HepG2 (cell line): Measurements from ENCODE around the gene SLU7. TPM values are rescaled to one million over a fixed set of nuclear protein-coding genes. Genes with fewer than 3 reads are reported as not detected.

Experiments
- ATAC-seq: fragments of 200-7000 bp; cut with Tn5 transposase; 3 replicates; pipeline ENCODE4 v1.9.1; 2020; ENCODE audit warnings: mild to moderate bottlenecking, moderate library complexity
- BruUV-seq: library from RNA; stranded (reverse); fragments of 400-500 nt; replicated peaks from 2 replicates; lab custom pipeline; 2021; lab: Mats Ljungman, UMichigan
- CTCF ChIA-PET: fragments of 300-600 bp; formaldehyde crosslinking; extraction: SDS; loops from one replicate; lab custom pipeline; 2021; ENCODE audit warnings: low total read pairs, inconsistent platforms, low intra/inter-chr PET ratio; lab: Yijun Ruan, JAX
- POLR2A ChIA-PET: fragments of 350-600 bp; sonication (Branson Sonifier 250); formaldehyde crosslinking; loops from one replicate; lab custom pipeline; 2020; ENCODE audit warnings: antibody characterized with exemption, inconsistent platforms; lab: Yijun Ruan, JAX
- DNase-seq: peaks from one replicate; pipeline ENCODE4 v3.0.0-alpha.2; 2015; ENCODE audit warnings: low spot score
- FAIRE-seq: peaks from 3 replicates; lab custom pipeline; 2011; peaks lifted over from hg19 to GRCh38; lab: Jason Lieb, UNC
- H2AFZ ChIP-seq: one replicate; pipeline ENCODE4 v1.6.1; 2011; ENCODE audit warnings: low read length, inconsistent platforms
- H3K27ac ChIP-seq: fragments of 300-600 bp; 3 replicates; pipeline ENCODE4 v1.8.0; 2011; ENCODE audit warnings: mixed run types, mild to moderate bottlenecking, mixed read lengths, low read length, inconsistent platforms; ENCODE audit not compliant: insufficient read depth; ENCODE audit errors: extremely low read length
- H3K27me3 ChIP-seq, 2 experiments: fragments of 200-600 bp in 1 of 2; 2 replicates in 1 of 2; 3 replicates in 1 of 2; pipeline versions ENCODE4 v1.6.0 to v1.8.0; 2011; ENCODE audit warnings: low read length in 2 of 2, mild to moderate bottlenecking in 2 of 2, moderate library complexity in 2 of 2, inconsistent platforms in 1 of 2; ENCODE audit not compliant: insufficient read depth in 2 of 2, control insufficient read depth in 1 of 2
- H3K36me3 ChIP-seq, 2 experiments: fragments of 200-600 bp in 1 of 2; replicated peaks in 1 of 2; 2 replicates in 1 of 2; 3 replicates in 1 of 2; pipeline versions ENCODE4 v1.5.1 to v1.8.0; 2011; ENCODE audit warnings: low read length in 2 of 2, inconsistent platforms in 1 of 2; ENCODE audit not compliant: insufficient read depth in 2 of 2, control insufficient read depth in 1 of 2
- H3K4me1 ChIP-seq: 2 replicates; pipeline ENCODE4 v1.5.1; 2012; ENCODE audit warnings: low read length, inconsistent platforms; ENCODE audit not compliant: insufficient read depth
- H3K4me2 ChIP-seq: 2 replicates; pipeline ENCODE4 v1.6.0; 2011; ENCODE audit warnings: low read depth, low read length, inconsistent platforms
- H3K4me3 ChIP-seq, 3 experiments: fragments of 200-600 bp in 1 of 3; sonication (generic), shearing (Covaris generic) in 1 of 3; replicated peaks in 1 of 3; 2 replicates each; pipeline ENCODE4 v1.5.1; 2011 to 2016; ENCODE audit warnings: low read length in 3 of 3, inconsistent platforms in 2 of 3, low read depth in 2 of 3, mild to moderate bottlenecking in 2 of 3, control low read depth in 1 of 3, mixed read lengths in 1 of 3; ENCODE audit not compliant: insufficient read depth in 1 of 3
- H3K79me2 ChIP-seq: one replicate; pipeline ENCODE4 v1.6.1; 2011; ENCODE audit warnings: low read length, inconsistent platforms; ENCODE audit not compliant: insufficient read depth
- H3K9ac ChIP-seq: 2 replicates; pipeline ENCODE4 v1.6.0; 2011; ENCODE audit warnings: mild to moderate bottlenecking, low read depth, low read length, inconsistent platforms; ENCODE audit not compliant: insufficient read depth
- H3K9me3 ChIP-seq: 2 replicates; pipeline ENCODE4 v1.5.1; 2012; ENCODE audit warnings: mild to moderate bottlenecking, low read length
- H4K20me1 ChIP-seq: 2 replicates; pipeline ENCODE4 v1.6.0; 2011; ENCODE audit warnings: inconsistent platforms, mild to moderate bottlenecking, low read length, moderate library complexity; ENCODE audit not compliant: insufficient read depth
- NCOA5 ChIP-seq: sonication (generic); formaldehyde crosslinking; IDR thresholded peaks from 2 replicates; pipeline ENCODE4 v1.4.0; 2020; ENCODE audit warnings: missing genetic modification reagents
- WGBS: methylation state at CpG from one replicate; pipeline ENCODE4 v1.1.6; 2017; ENCODE audit warnings: low lambda C conversion rate; 5-methylcytosine and 5-hydroxymethylcytosine counted together
- in situ Hi-C: cut with HindIII; loops from 2 replicates; pipeline ENCODE4 v1.10.0; 2017; ENCODE audit warnings: low pct_unique_long_range_greater_than_20kb; ENCODE audit not compliant: extremely low pct_ligation_motif_present
- intact Hi-C: fragments of 100-400 bp; cut with micrococcal nuclease; formaldehyde crosslinking; loops from one replicate; pipeline ENCODE4 v1.10.0; 2022; ENCODE audit not compliant: unreplicated experiment
- polyA plus RNA-seq, 8 experiments: library from polyadenylated mRNA; depleted of rRNA in 3 of 8; stranded (reverse) in 7 of 8; unstranded in 1 of 8; fragments of >200 nt; fragmentation: Illumina TruSeq in 4 of 8; extraction: Trizol in 4 of 8; gene quantifications; 2 replicates each; pipeline versions ENCODE4 v1.2.1 to v1.2.3, GENCODE V29; 2011 to 2016; ENCODE audit warnings: low read depth in 4 of 8, missing spikeins in 1 of 8, mixed read lengths in 1 of 8; ENCODE audit not compliant: insufficient read depth in 1 of 8
- total RNA-seq, 5 experiments: library from RNA; depleted of rRNA; stranded (reverse); fragments of >200 nt; fragmentation: Illumina TruSeq; extraction: Trizol; gene quantifications; 2 replicates each; pipeline ENCODE4 v1.2.3, GENCODE V29; 2016; ENCODE audit warnings: low read depth in 1 of 5
- TF ChIP-seq, protein P1 (sequence below): sonication (generic); formaldehyde crosslinking; IDR thresholded peaks from 2 replicates; pipeline ENCODE4 v1.4.0; 2020; ENCODE audit warnings: mild to moderate bottlenecking, missing genetic modification reagents
- TF ChIP-seq, protein P2 (sequence below): sonication (generic); formaldehyde crosslinking; IDR thresholded peaks from 2 replicates; pipeline ENCODE4 v1.4.0; 2020; ENCODE audit warnings: mild to moderate bottlenecking, missing genetic modification reagents

Gene SLU7
- total and polyA plus RNA-seq, 2 of the 13 experiments (the other 11 are each of a cell fraction or from before 2014, with no cell fraction given), result 24.0 to 39.2 TPM

DNA sequence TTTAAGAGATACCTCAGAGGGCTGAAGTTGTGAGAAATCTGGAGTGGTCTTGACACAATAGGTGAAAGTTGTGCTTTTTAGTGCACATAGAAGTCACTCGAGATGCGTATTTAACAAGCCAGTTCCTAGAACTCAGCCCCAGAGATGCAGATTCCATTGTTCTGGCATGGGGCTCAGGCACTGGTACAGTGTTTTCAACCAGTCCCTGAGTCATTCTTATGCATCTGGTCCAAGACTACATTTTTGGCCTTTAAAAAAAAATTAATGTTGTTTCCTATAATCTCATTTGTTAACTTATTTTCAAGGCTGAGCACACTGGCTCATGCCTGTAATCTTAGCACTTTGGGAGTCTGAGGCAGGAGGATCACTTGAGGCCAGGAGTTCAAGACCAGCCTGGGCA is 32.4 kb upstream of the SLU7 start (continued):
- TF ChIP-seq, protein P1, sequence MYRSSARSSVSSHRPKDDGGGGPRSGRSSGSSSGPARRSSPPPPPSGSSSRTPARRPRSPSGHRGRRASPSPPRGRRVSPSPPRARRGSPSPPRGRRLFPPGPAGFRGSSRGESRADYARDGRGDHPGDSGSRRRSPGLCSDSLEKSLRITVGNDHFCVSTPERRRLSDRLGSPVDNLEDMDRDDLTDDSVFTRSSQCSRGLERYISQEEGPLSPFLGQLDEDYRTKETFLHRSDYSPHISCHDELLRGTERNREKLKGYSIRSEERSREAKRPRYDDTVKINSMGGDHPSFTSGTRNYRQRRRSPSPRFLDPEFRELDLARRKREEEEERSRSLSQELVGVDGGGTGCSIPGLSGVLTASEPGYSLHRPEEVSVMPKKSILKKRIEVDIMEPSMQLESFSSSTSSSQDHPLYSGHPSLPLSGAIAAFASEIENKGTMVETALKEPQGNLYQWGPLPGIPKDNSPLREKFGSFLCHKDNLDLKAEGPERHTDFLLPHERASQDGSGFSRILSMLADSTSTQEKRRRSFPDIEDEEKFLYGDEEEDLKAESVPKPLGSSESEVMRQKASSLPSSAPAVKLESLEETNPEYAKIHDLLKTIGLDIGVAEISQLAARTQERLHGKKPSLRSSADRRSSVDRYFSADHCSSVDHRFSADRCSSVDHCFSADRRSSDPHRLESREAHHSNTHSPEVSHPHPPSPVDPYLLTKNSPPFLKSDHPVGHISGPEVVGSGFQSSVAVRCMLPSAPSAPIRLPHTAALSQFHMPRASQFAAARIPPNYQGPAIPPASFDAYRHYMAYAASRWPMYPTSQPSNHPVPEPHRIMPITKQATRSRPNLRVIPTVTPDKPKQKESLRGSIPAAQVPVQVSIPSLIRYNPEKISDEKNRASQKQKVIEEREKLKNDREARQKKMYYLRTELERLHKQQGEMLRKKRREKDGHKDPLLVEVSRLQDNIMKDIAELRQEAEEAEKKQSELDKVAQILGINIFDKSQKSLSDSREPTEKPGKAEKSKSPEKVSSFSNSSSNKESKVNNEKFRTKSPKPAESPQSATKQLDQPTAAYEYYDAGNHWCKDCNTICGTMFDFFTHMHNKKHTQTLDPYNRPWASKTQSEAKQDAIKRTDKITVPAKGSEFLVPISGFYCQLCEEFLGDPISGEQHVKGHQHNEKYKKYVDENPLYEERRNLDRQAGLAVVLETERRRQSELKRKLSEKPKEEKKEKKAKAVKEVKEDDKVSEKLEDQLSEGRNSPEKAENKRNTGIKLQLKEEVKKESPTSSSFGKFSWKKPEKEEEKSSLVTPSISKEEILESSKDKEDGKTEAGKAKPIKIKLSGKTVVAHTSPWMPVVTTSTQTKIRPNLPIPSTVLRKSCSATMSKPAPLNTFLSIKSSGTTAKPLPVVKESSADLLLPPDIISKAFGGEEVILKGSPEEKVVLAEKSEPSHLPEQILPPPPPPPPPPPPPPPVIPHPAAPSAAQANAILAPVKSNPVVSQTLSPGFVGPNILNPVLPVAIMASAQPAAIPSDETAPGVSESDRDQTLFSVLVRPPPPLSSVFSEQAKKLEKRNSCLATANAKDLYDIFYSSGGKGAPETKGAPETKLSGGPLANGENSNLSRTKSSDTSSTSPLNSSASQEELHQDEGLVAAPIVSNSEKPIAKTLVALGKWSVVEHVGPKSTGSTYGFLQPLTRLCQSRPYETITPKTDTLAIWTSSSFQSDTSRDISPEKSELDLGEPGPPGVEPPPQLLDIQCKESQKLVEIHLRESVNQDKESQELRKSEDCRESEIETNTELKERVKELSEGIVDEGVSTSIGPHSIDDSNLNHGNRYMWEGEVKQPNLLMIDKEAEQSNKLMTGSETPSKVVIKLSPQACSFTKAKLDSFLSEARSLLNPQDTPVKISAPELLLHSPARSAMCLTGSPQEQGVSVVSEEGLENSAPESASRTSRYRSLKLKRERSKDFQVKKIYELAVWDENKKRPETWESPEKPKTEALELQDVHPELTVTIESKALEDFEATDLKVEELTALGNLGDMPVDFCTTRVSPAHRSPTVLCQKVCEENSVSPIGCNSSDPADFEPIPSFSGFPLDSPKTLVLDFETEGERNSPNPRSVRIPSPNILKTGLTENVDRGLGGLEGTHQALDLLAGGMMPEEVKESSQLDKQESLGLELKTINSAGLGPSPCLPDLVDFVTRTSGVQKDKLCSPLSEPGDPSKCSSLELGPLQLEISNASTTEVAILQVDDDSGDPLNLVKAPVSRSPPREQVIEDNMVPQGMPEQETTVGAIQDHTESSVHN (CRISPR knock-in tag), result no peak
- TF ChIP-seq NCOA5 (CRISPR knock-in tag), result no peak

DNA sequence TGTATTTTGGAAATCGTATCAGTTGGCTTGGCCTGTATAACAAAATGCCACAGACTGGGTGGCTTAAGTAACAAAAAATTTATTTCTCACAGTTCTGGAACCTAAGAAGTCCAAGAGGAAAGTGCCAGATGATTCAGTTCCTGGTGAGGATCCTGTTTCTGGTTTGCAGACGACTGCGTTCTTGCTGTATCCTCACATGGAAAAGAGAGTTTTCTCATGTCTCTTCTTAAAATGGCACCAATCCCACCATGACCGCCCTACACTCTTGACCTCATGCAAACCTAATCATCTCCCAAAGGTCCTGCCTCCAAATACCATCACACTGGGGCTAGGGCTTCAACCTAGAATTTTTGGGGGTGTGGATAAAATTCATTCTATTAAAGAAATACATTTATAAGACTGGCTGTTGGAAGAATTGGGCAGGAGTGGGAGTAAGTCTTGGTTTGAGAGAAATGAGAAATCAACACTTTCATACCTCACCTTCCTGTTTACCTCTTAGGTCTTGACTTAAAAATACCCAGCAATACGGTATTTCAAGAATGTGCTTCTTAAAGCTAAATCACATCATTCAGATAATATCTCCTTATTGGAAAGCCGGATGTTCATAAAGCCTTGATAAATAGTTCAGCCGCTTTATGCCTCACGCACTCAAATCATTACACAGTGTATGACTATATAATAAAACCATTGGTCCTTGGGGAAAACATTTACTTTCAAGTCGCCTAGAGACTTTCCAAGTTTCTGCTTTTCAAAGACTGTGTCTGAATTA is 31.5 kb upstream of the SLU7 start:
- DNase-seq, result no peak
- H3K4me3 ChIP-seq, result no peak overlapping the region
- POLR2A ChIA-PET, result no interaction called here
- FAIRE-seq, result no peak
- TF ChIP-seq, protein P2, sequence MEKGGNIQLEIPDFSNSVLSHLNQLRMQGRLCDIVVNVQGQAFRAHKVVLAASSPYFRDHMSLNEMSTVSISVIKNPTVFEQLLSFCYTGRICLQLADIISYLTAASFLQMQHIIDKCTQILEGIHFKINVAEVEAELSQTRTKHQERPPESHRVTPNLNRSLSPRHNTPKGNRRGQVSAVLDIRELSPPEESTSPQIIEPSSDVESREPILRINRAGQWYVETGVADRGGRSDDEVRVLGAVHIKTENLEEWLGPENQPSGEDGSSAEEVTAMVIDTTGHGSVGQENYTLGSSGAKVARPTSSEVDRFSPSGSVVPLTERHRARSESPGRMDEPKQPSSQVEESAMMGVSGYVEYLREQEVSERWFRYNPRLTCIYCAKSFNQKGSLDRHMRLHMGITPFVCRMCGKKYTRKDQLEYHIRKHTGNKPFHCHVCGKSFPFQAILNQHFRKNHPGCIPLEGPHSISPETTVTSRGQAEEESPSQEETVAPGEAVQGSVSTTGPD (CRISPR knock-in tag), result no peak
- in situ Hi-C loops (no loop called here), intact Hi-C loops (no loop called here)
- H2AFZ ChIP-seq, result no peak overlapping the region
- H3K9me3 ChIP-seq, result no peaks in the 10 kb centered on the region
- CTCF ChIA-PET, result no interaction called here
- no peaks in the 10 kb centered on the region for H3K4me1 ChIP-seq
- WGBS, result 64% methylated on average over 9 of the region's 9 CpGs
- H3K79me2 ChIP-seq, result no peaks in the 10 kb centered on the region
- no peak overlapping the region for H3K4me2 ChIP-seq
- no peaks in the 10 kb centered on the region for H3K36me3 ChIP-seq
- no TSS peak for BruUV-seq
- no peaks in the 10 kb centered on the region for H4K20me1 ChIP-seq
- H3K27me3 ChIP-seq, result peaks cover 0 to 8% of the 10 kb centered on the region in 2 experiments; a peak in 3 of 5 replicates
- H3K27ac ChIP-seq, result no peak overlapping the region
- ATAC-seq, result no peak
- no peak overlapping the region for H3K9ac ChIP-seq
